ENCODE results near the gene SLC35E4. TPM values are rescaled to one million over a fixed set of nuclear protein-coding genes. Genes with fewer than 3 reads are reported as not detected.

SLC35E4 gene
- total RNA-seq, 2 experiments from 2014 or later = 2.1 to 2.9 TPM

GRCh38 chr22:30640839-30641430, 5.4 kb downstream of the SLC35E4 start:
- ATAC-seq (ENCODE audit: poor library complexity) (no peak), DNase-seq (no peak)
- no peak overlapping the region for H3K4me3 ChIP-seq (ENCODE audit: low read length)
- H3K27ac ChIP-seq (ENCODE audit: low read depth in 1 of 2, low read length in 2 of 2) = no peak overlapping the region
- H3K4me1 ChIP-seq (ENCODE audit: insufficient read depth, low read length) = peaks cover 21% of the 10 kb centered on the region
- no peaks in the 10 kb centered on the region for H3K9me3 Mint-ChIP-seq
- H3K36me3 Mint-ChIP-seq (ENCODE audit: low read depth) = no peaks in the 10 kb centered on the region
- H3K9me3 ChIP-seq (ENCODE audit: control insufficient read depth in 1 of 2, insufficient read depth in 1 of 2, low read length in 2 of 2) = peaks cover 0 to 3% of the 10 kb centered on the region in 2 experiments
- POLR2A ChIA-PET = no interaction called here
- no peak for TF ChIP-seq CTCF (IDR thresholded peaks at IDR 0.05)
- H3K4me1 Mint-ChIP-seq (ENCODE audit: low read depth) = peaks cover 12% of the 10 kb centered on the region
- CTCF ChIA-PET = no interaction called here
- no peak overlapping the region for H3K4me3 Mint-ChIP-seq
- no peaks in the 10 kb centered on the region for H3K36me3 ChIP-seq (ENCODE audit: insufficient read depth, low read length)
- H3K27ac Mint-ChIP-seq = no peak overlapping the region
- intact Hi-C loops (cut with DNase I, micrococcal nuclease) = no loop called here
- no peaks in the 10 kb centered on the region for H3K27me3 Mint-ChIP-seq
- no peaks in the 10 kb centered on the region for H3K27me3 ChIP-seq (ENCODE audit: control insufficient read depth in 1 of 2, insufficient read depth in 2 of 2, low read length in 2 of 2)

GRCh38 chr22:30643055-30643875, 7.7 kb downstream of the SLC35E4 start:
- Mint-ChIP-seq H3K9me3 (no peaks in the 10 kb centered on the region), H3K36me3 (ENCODE audit: low read depth) (no peaks in the 10 kb centered on the region), H3K4me3 (no peak overlapping the region), H3K4me1 (ENCODE audit: low read depth) (no peaks in the 10 kb centered on the region), H3K27ac (no peak overlapping the region), H3K27me3 (no peaks in the 10 kb centered on the region)
- POLR2A ChIA-PET = no interaction called here
- Histone ChIP-seq H3K4me3 (ENCODE audit: low read length) (no peak overlapping the region), H3K27ac (ENCODE audit: low read depth in 1 of 2, low read length in 2 of 2) (no peak overlapping the region), H3K36me3 (ENCODE audit: insufficient read depth, low read length) (no peaks in the 10 kb centered on the region), H3K27me3 (ENCODE audit: control insufficient read depth in 1 of 2, insufficient read depth in 2 of 2, low read length in 2 of 2) (no peaks in the 10 kb centered on the region), H3K9me3 (ENCODE audit: control insufficient read depth in 1 of 2, insufficient read depth in 1 of 2, low read length in 2 of 2) (no peaks in the 10 kb centered on the region), H3K4me1 (ENCODE audit: insufficient read depth, low read length) (no peaks in the 10 kb centered on the region)
- no peak for ATAC-seq (ENCODE audit: poor library complexity)
- CTCF ChIA-PET = interaction anchor here (1.0 kb wide), 1 partner anchor 9 kb away, joined by 4 read pairs; no protein-coding TSS in a partner anchor
- intact Hi-C loops (cut with DNase I, micrococcal nuclease) = no loop called here
- no peak for DNase-seq
- TF ChIP-seq CTCF (IDR thresholded peaks at IDR 0.05) = no peak

- Histone ChIP-seq H3K27me3 (ENCODE audit: control insufficient read depth in 1 of 2, insufficient read depth in 2 of 2, low read length in 2 of 2) (no peaks in the 10 kb centered on the region), H3K4me3 (ENCODE audit: low read length) (no peak overlapping the region), H3K36me3 (ENCODE audit: insufficient read depth, low read length) (no peaks in the 10 kb centered on the region), H3K4me1 (ENCODE audit: insufficient read depth, low read length) (peaks cover 10% of the 10 kb centered on the region), H3K9me3 (ENCODE audit: control insufficient read depth in 1 of 2, insufficient read depth in 1 of 2, low read length in 2 of 2) (no peaks in the 10 kb centered on the region), H3K27ac (ENCODE audit: low read depth in 1 of 2, low read length in 2 of 2) (no peak overlapping the region)
- Mint-ChIP-seq H3K36me3 (ENCODE audit: low read depth) (no peaks in the 10 kb centered on the region), H3K27ac (no peak overlapping the region), H3K4me1 (ENCODE audit: low read depth) (peaks cover 7% of the 10 kb centered on the region), H3K4me3 (no peak overlapping the region), H3K27me3 (no peaks in the 10 kb centered on the region), H3K9me3 (no peaks in the 10 kb centered on the region)
- DNase-seq (no peak), ATAC-seq (ENCODE audit: poor library complexity) (no peak)
- no peak for TF ChIP-seq CTCF (IDR thresholded peaks at IDR 0.05)
- POLR2A ChIA-PET = no interaction called here
- CTCF ChIA-PET = no interaction called here
- intact Hi-C loops (cut with DNase I, micrococcal nuclease) = no loop called here
Observed at GRCh38 chr22:30646518-30647160, 11.1 kb downstream of the SLC35E4 start.
